RWPE2 (cell line): ENCODE results near the gene ADAM23.

ENCODE experiments used
- ATAC-seq: fragments of 200-7000 bp; cut with Tn5 transposase; 3 replicates; pipeline ENCODE4 v1.9.1; 2021; ENCODE audit warnings: low read depth
- DNase-seq: peaks from one replicate; pipeline ENCODE4 v3.0.0-alpha.2; 2020; ENCODE audit warnings: low spot score
- H3K27ac ChIP-seq: fragments of 450-650 bp; 2 replicates; pipeline ENCODE4 v1.5.1; 2017; ENCODE audit warnings: mild to moderate bottlenecking; ENCODE audit not compliant: poor library complexity, severe bottlenecking
- H3K27me3 ChIP-seq: fragments of 250-450 bp; sonication (Bioruptor Pico); 2 replicates; pipeline ENCODE4 v1.5.1; 2021; ENCODE audit warnings: mild to moderate bottlenecking, moderate library complexity; ENCODE audit not compliant: insufficient read depth, poor library complexity, severe bottlenecking
- H3K36me3 ChIP-seq: fragments of 250-450 bp; sonication (Bioruptor Pico); 2 replicates; pipeline ENCODE4 v1.5.1; 2020; ENCODE audit warnings: low read depth, mild to moderate bottlenecking, moderate library complexity
- H3K4me1 ChIP-seq: fragments of 250-450 bp; sonication (Bioruptor Pico); 2 replicates; pipeline ENCODE4 v1.5.1; 2021; ENCODE audit warnings: mild to moderate bottlenecking, moderate library complexity; ENCODE audit not compliant: insufficient read depth, poor library complexity, severe bottlenecking
- H3K4me3 ChIP-seq: fragments of 250-450 bp; sonication (Bioruptor Pico); 2 replicates; pipeline ENCODE4 v1.5.1; 2021; ENCODE audit warnings: mild to moderate bottlenecking, moderate library complexity; ENCODE audit not compliant: severe bottlenecking
- H3K9me3 ChIP-seq: fragments of 250-450 bp; sonication (Bioruptor Pico); 2 replicates; pipeline ENCODE4 v1.5.1; 2021; ENCODE audit warnings: mild to moderate bottlenecking, moderate library complexity; ENCODE audit not compliant: severe bottlenecking
- CTCF ChIP-seq: fragments of 450-650 bp; IDR thresholded peaks from one replicate; pipeline ENCODE4 v1.5.1; 2017; ENCODE audit warnings: mild to moderate bottlenecking, moderate library complexity; ENCODE audit not compliant: poor library complexity, severe bottlenecking

ADAM23 gene

GRCh38 chr2:206626108-206626507, 182.8 kb downstream of the ADAM23 start:
- Histone ChIP-seq H3K36me3 (no peaks in the 10 kb centered on the region), H3K4me1 (no peaks in the 10 kb centered on the region), H3K27ac (no peak overlapping the region), H3K4me3 (no peak overlapping the region), H3K27me3 (no peaks in the 10 kb centered on the region), H3K9me3 (no peaks in the 10 kb centered on the region)
- ATAC-seq = no peak
- TF ChIP-seq CTCF = no peak
- DNase-seq = no peak

GRCh38 chr2:206627632-206628031, 184.3 kb downstream of the ADAM23 start:
- no peak overlapping the region for H3K4me3 ChIP-seq
- no peaks in the 10 kb centered on the region for H3K4me1 ChIP-seq
- no peaks in the 10 kb centered on the region for H3K9me3 ChIP-seq
- peaks cover 1% of the 10 kb centered on the region for H3K27me3 ChIP-seq
- no peak for TF ChIP-seq CTCF
- H3K36me3 ChIP-seq = no peaks in the 10 kb centered on the region
- DNase-seq = no peak
- ATAC-seq = no peak
- H3K27ac ChIP-seq = no peak overlapping the region

- no peak for TF ChIP-seq CTCF
- Histone ChIP-seq H3K4me3 (no peak overlapping the region), H3K36me3 (no peaks in the 10 kb centered on the region), H3K27ac (no peak overlapping the region), H3K27me3 (peaks cover 5% of the 10 kb centered on the region), H3K4me1 (no peaks in the 10 kb centered on the region), H3K9me3 (no peaks in the 10 kb centered on the region)
- no peak for DNase-seq
- no peak for ATAC-seq
Measured at GRCh38 chr2:206631340-206631739, 188.0 kb downstream of the ADAM23 start.

- peaks cover 5% of the 10 kb centered on the region for H3K27me3 ChIP-seq
- no peak for TF ChIP-seq CTCF
- H3K36me3 ChIP-seq = no peaks in the 10 kb centered on the region
- H3K9me3 ChIP-seq = no peaks in the 10 kb centered on the region
- H3K4me1 ChIP-seq = no peaks in the 10 kb centered on the region
- DNase-seq (no peak), ATAC-seq (no peak)
- no peak overlapping the region for H3K27ac ChIP-seq
- H3K4me3 ChIP-seq = no peak overlapping the region
Measured at GRCh38 chr2:206635015-206635414, 191.7 kb downstream of the ADAM23 start.

GRCh38 chr2:206639636-206640035, 196.3 kb downstream of the ADAM23 start:
- DNase-seq (no peak), ATAC-seq (no peak)
- Histone ChIP-seq H3K36me3 (no peaks in the 10 kb centered on the region), H3K9me3 (no peaks in the 10 kb centered on the region), H3K27ac (no peak overlapping the region), H3K4me3 (no peak overlapping the region), H3K27me3 (peaks cover 20% of the 10 kb centered on the region), H3K4me1 (no peaks in the 10 kb centered on the region)
- no peak for TF ChIP-seq CTCF
